Fibroblast of pulmonary artery (primary cell): ENCODE results near the gene LDB2.
"Not testable (repeated sequence)": the region's sequence is repeated elsewhere in the genome, so short reads cannot be mapped to it uniquely, and the experiment has no call there.

Source experiments
- DNase-seq: peaks from one replicate; pipeline ENCODE4 v3.0.0-alpha.2; 2010; ENCODE audit warnings: low read depth
- H3K4me3 ChIP-seq: replicated peaks from 2 replicates; pipeline ENCODE4 v1.5.1; 2011; ENCODE audit warnings: low read depth, mild to moderate bottlenecking, control low read depth, low read length, moderate library complexity
- TF ChIP-seq, protein P1 (sequence below): IDR thresholded peaks from 2 replicates; pipeline ENCODE4 v1.5.1; 2011; ENCODE audit warnings: mild to moderate bottlenecking, control low read depth, low read length, inconsistent platforms; ENCODE audit errors: missing control alignments

The LDB2 gene

DNA sequence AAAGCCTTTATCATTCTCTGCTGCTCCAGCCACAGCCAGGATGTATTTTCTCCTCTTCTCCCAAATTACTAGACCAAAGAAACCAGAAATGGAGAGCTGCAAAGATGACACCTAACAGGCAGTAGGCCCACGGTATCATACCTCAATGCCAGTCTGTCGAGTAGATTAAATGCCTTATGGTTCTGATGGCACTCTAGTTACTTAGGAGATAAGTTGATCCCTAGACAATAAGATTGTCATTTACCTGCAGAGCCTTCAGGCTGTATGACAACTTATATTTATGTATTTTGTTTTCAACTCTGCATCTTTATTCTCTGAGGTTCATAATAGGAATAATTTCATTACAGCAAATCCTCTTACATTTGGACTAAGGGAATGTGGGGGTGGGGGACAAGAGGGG is 262.1 kb downstream of the LDB2 start:
- H3K4me3 ChIP-seq = no peak overlapping the region
- no peak for DNase-seq
- TF ChIP-seq, protein P1, sequence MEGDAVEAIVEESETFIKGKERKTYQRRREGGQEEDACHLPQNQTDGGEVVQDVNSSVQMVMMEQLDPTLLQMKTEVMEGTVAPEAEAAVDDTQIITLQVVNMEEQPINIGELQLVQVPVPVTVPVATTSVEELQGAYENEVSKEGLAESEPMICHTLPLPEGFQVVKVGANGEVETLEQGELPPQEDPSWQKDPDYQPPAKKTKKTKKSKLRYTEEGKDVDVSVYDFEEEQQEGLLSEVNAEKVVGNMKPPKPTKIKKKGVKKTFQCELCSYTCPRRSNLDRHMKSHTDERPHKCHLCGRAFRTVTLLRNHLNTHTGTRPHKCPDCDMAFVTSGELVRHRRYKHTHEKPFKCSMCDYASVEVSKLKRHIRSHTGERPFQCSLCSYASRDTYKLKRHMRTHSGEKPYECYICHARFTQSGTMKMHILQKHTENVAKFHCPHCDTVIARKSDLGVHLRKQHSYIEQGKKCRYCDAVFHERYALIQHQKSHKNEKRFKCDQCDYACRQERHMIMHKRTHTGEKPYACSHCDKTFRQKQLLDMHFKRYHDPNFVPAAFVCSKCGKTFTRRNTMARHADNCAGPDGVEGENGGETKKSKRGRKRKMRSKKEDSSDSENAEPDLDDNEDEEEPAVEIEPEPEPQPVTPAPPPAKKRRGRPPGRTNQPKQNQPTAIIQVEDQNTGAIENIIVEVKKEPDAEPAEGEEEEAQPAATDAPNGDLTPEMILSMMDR = no peak

DNA sequence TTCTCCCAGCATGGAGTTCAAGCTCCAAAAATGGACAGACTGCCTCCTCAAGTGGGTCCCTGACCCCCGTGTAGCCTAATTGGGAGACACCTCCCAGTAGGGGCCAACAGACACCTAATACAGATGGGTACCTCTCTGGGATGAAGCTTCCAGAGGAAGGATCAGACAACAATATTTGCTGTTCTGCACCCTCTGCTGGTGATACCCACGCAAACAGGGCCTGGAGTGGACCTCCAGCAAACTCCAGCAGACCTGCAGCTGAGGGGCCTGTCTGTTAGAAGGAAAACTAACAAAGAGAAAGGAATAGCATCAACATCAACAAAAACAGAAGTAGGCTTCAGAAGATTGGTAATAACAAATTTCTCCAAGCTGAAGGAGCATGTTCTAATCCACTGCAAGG is 269.2 kb downstream of the LDB2 start:
- DNase-seq, H3K4me3 ChIP-seq: not testable (repeated sequence)

DNA sequence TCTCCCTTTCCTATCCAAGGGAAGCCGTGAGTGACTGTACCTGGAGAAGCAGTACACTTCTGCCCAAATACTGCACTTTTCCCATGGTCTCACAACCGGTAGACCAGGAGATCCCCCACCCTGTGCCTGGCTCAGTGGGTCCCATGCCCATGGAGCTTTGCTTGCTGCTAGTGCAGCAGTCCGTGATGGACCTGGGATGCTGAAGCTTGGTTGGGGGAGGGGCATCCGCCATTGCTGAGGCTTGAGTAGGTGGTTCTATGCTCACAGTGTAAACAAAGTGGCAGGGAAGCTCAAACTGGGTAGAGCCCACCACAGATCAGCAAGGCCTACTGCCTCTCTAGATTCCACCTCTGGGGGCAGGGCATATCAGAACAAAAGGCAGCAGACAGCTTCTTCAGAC is 269.6 kb downstream of the LDB2 start:
- not testable (repeated sequence) for DNase-seq

DNA sequence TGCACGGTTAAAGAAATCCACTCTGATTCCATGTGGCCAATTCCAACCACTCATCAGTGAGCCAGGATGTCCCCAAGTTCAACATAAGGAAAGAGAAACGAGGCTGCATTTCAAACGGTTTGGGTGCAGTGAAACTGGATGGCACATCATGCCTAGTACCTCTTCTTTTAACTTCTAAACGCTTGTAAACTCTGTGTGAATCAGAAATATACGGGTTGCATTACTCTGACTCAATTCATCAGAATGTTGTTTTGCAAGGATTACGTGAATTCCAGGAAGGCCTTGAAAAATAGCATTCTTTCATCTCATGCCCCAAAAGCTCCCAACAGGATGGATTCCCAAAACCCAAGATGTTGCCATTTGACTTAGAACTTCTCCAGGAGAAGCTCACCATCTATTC is 270.4 kb downstream of the LDB2 start:
- no peak overlapping the region for H3K4me3 ChIP-seq
- TF ChIP-seq, protein P1 = no peak
- DNase-seq = peak; percentile 96

More for the DNA sequence above, 269.6 kb downstream of the LDB2 start:
- not testable (repeated sequence) for H3K4me3 ChIP-seq

DNA sequence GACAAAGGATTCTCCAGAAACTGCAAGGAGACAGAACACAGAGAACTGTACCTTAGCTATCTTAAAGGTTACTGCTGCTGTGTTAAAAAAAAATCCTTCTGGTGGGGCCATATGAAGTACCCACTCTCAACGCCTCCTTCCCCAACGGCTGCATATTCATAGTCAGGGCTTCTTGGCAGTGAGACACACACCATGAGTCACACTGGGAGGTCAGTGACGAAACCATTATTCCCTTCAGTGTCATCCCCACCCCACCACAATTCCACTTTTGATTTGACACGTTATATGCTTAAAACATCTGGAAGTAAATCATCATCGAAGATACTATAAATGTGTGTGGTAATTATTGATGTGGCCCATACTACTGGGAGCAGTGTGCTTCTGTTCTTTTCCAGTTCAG is 271.5 kb downstream of the LDB2 start:
- H3K4me3 ChIP-seq = no peak overlapping the region
- peak; percentile 96 for DNase-seq
- TF ChIP-seq, protein P1 = no peak

DNA sequence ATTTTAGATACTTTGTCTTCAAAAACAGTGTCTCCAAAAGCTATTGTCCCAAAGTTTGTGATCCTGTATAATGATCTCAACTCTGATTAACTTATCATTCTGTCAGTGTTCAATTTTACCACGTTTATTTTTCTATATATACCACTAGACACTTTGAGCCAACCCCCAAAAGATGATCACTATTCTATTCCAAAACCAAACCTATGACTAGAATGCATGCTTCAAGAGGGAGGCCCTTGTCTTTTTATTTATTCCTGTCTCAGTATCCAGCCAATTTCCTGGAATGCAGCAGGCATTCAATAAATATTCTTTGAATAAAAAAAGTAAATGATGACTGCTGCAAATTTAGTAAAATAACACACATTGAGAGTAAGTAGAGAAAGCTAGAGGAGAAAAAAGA is 275.6 kb downstream of the LDB2 start:
- TF ChIP-seq, protein P1 = no peak
- DNase-seq = no peak

DNA sequence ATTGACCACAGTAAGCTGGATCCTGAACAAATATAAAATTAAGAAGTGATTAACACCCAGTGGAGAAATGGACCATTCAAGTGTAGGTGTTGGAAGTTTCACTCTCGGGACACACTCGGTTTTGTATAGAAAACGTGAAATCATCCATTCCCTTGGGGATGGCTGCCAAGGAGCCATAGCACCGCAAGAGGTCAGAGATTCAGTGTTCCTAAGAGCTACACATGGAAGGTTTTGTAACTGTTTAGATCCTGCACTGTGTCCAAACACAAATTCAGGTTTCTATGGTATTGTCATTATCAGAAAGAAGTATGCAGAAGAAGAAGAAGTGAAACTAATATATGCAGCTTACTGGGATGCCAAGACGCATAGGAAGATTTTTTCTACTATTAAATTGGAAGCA is 281.0 kb downstream of the LDB2 start:
- TF ChIP-seq, protein P1 = no peak
- H3K4me3 ChIP-seq = no peak overlapping the region

More for the DNA sequence above, 275.6 kb downstream of the LDB2 start:
- H3K4me3 ChIP-seq = no peak overlapping the region

DNA sequence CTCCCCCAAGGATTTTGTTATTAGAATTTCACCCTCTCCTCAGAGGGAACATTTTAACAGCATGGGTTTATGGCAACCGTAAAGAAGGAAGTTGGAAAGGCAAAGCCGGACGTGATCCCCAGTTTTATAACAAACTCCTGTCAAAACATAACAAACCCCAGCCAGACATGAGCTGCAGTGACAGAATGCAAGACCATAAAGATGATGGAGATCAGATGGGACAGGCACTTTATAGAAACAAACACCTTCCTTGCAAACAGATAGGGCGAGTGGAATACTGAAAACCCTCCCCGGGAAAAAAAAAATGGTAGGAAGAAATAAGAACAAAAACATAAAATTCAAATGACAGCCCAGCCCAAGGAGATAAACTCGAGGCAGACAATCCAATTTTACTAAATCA is 281.4 kb downstream of the LDB2 start:
- TF ChIP-seq, protein P1 = no peak
- DNase-seq = no peak
- no peak overlapping the region for H3K4me3 ChIP-seq

More for the DNA sequence above, 281.0 kb downstream of the LDB2 start:
- DNase-seq = peak; percentile 42
